ENCODE results near the gene SPATA17. TPM values are rescaled to one million over a fixed set of nuclear protein-coding genes. Genes with fewer than 3 reads are reported as not detected.

Gene SPATA17
- polyA plus RNA-seq, 1 of the 3 experiments (the other 2 are of a cell fraction): 1.2 TPM

DNA sequence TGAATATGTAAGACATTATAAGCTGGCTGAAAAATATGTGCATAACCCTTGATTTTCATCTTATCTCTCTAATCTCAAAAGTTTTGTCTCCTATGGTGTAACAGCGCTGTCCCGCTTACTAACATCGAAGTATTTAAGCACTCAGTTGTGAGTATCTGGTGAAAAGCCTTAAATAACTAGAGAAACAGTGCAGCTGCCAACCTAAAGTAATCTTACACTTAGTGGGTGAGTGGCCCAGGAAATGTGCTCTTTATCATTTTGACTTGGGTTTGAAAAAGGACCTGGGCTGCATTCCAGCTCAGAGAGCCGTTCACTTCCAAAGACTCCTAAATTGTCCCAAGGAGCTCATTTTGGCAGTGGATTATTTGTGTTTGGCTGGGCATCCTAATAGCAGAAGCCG lies 225.9 kb downstream of the SPATA17 start (continued):
- TF ChIP-seq GABPA (IDR thresholded peaks at IDR 0.05; ENCODE audit: low read depth): no peak
- no peak for TF ChIP-seq FOXJ3 (CRISPR knock-in tag; IDR thresholded peaks at IDR 0.05)
- TF ChIP-seq TEAD4 (IDR thresholded peaks at IDR 0.05; ENCODE audit: borderline replicate concordance, insufficient read depth): peak; percentile 90
- TF ChIP-seq, protein P1, sequence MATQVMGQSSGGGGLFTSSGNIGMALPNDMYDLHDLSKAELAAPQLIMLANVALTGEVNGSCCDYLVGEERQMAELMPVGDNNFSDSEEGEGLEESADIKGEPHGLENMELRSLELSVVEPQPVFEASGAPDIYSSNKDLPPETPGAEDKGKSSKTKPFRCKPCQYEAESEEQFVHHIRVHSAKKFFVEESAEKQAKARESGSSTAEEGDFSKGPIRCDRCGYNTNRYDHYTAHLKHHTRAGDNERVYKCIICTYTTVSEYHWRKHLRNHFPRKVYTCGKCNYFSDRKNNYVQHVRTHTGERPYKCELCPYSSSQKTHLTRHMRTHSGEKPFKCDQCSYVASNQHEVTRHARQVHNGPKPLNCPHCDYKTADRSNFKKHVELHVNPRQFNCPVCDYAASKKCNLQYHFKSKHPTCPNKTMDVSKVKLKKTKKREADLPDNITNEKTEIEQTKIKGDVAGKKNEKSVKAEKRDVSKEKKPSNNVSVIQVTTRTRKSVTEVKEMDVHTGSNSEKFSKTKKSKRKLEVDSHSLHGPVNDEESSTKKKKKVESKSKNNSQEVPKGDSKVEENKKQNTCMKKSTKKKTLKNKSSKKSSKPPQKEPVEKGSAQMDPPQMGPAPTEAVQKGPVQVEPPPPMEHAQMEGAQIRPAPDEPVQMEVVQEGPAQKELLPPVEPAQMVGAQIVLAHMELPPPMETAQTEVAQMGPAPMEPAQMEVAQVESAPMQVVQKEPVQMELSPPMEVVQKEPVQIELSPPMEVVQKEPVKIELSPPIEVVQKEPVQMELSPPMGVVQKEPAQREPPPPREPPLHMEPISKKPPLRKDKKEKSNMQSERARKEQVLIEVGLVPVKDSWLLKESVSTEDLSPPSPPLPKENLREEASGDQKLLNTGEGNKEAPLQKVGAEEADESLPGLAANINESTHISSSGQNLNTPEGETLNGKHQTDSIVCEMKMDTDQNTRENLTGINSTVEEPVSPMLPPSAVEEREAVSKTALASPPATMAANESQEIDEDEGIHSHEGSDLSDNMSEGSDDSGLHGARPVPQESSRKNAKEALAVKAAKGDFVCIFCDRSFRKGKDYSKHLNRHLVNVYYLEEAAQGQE (IDR thresholded peaks at IDR 0.05; ENCODE audit: low read depth, low read length): no peak
- peak; percentile 66; the same call in 1 of the 2 replicates for TF ChIP-seq POLR2AphosphoS5 (IDR thresholded peaks at IDR 0.05; ENCODE audit: low read depth, low read length)

DNA sequence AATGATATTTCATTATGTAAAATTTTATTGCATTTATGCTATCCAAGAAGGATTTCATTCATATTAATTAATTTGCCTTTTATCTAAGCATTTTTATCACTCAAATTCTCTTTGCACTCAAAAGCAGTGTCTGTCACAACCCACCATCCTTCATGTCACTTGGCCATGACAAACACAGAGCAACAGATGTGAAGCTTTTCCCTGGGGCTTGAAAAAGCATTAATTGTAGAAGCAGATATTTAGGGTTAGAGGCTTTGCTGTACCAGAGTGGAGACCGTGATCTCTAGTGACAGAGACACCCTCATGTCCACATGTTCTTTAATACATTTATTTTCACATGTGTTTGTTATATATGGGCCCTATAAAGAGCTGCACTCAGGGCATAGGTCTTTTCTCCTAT lies 230.5 kb downstream of the SPATA17 start:
- ChIA-PET POLR2A (no interaction called here), CTCF (no interaction called here)
- TF ChIP-seq CHD2 (IDR thresholded peaks at IDR 0.05; ENCODE audit: low read length, partially characterized antibody) (no peak), GATA2 (CRISPR knock-in tag; IDR thresholded peaks at IDR 0.05) (peak; percentile 40; the same call in 1 of the 2 replicates), EP300 (IDR thresholded peaks at IDR 0.05; ENCODE audit: borderline replicate concordance in 1 of 2, low read depth in 1 of 2, low read length in 1 of 2) (peak in 1 of 2 experiments; percentile 50; a peak in 1 of 4 replicates), RCOR1 (IDR thresholded peaks at IDR 0.05; ENCODE audit: low read length) (peak; percentile 67; the same call in 1 of the 2 replicates), TCF12 (IDR thresholded peaks at IDR 0.05) (no peak), RAD21 (IDR thresholded peaks at IDR 0.05; ENCODE audit: low read length) (no peak), JUND (IDR thresholded peaks at IDR 0.05) (no peak)
- peaks cover 12% of the 10 kb centered on the region; the same call in 1 of the 2 replicates for H3K9me3 ChIP-seq
- H3K27ac ChIP-seq (ENCODE audit: low read depth in 2 of 2, low read length in 1 of 2): no peak overlapping the region
- H4K20me1 ChIP-seq (ENCODE audit: insufficient read depth): no peaks in the 10 kb centered on the region
- peaks cover 11% of the 10 kb centered on the region for H3F3A ChIP-seq (replicated peaks; ENCODE audit: insufficient read depth)
- H3K4me1 ChIP-seq (ENCODE audit: control insufficient read depth in 1 of 2, insufficient read depth in 2 of 2, low read depth in 1 of 2, low read length in 1 of 2): peaks cover 1 to 17% of the 10 kb centered on the region in 2 experiments; a peak in 2 of 4 replicates
- no peaks in the 10 kb centered on the region for H3K9me2 ChIP-seq
- 60% methylated on average over 1 of the region's 1 CpG for WGBS (ENCODE audit: low lambda C conversion rate)
- H3K4me3 ChIP-seq (ENCODE audit: low read depth in 2 of 2, low read length in 1 of 2): no peak overlapping the region
- H3K79me2 ChIP-seq (ENCODE audit: insufficient read depth): no peaks in the 10 kb centered on the region
- no peaks in the 10 kb centered on the region for H3K36me3 ChIP-seq (replicated peaks in 1 of 2; ENCODE audit: control insufficient read depth in 1 of 2, insufficient read depth in 2 of 2, low read length in 1 of 2)
- H2AFZ ChIP-seq (ENCODE audit: low read depth): no peak overlapping the region
- H3K9ac ChIP-seq: no peak overlapping the region
- peak; percentile 6 for DNase-seq
- no peak overlapping the region for H3K4me2 ChIP-seq
- no peaks in the 10 kb centered on the region for H3K27me3 ChIP-seq (ENCODE audit: insufficient read depth)

GRCh38 chr1:217867446-217867995 lies 236.4 kb downstream of the SPATA17 start:
- Histone ChIP-seq H3K4me1 (ENCODE audit: control insufficient read depth in 1 of 2, insufficient read depth in 2 of 2, low read depth in 1 of 2, low read length in 1 of 2) (peaks cover 0 to 14% of the 10 kb centered on the region in 2 experiments; a peak in 1 of 4 replicates), H3K9ac (no peak overlapping the region), H4K20me1 (ENCODE audit: insufficient read depth) (no peaks in the 10 kb centered on the region), H3K27ac (ENCODE audit: low read depth in 2 of 2, low read length in 1 of 2) (peak overlapping the region in 1 of 2 experiments; percentile 34; a peak in 1 of 4 replicates), H3K4me2 (no peak overlapping the region), H3K79me2 (ENCODE audit: insufficient read depth) (no peaks in the 10 kb centered on the region), H3K4me3 (ENCODE audit: low read depth in 2 of 2, low read length in 1 of 2) (no peak overlapping the region), H2AFZ (ENCODE audit: low read depth) (no peak overlapping the region), H3K27me3 (ENCODE audit: insufficient read depth) (no peaks in the 10 kb centered on the region), H3F3A (replicated peaks; ENCODE audit: insufficient read depth) (no peaks in the 10 kb centered on the region), H3K36me3 (replicated peaks in 1 of 2; ENCODE audit: control insufficient read depth in 1 of 2, insufficient read depth in 2 of 2, low read length in 1 of 2) (no peaks in the 10 kb centered on the region), H3K9me3 (no peaks in the 10 kb centered on the region), H3K9me2 (no peaks in the 10 kb centered on the region)
- WGBS (ENCODE audit: low lambda C conversion rate): 63% methylated on average over 3 of the region's 3 CpGs
- TF ChIP-seq EP300 (IDR thresholded peaks at IDR 0.05; ENCODE audit: borderline replicate concordance in 1 of 2, low read depth in 1 of 2, low read length in 1 of 2) (0 out of 4 replicates have a peak, but pooled peaks of 1 of the 2 experiments have one; percentile 11), TAF1 (IDR thresholded peaks at IDR 0.05; ENCODE audit: borderline replicate concordance, low read depth, low read length) (no peak)
- TF ChIP-seq, protein P2, sequence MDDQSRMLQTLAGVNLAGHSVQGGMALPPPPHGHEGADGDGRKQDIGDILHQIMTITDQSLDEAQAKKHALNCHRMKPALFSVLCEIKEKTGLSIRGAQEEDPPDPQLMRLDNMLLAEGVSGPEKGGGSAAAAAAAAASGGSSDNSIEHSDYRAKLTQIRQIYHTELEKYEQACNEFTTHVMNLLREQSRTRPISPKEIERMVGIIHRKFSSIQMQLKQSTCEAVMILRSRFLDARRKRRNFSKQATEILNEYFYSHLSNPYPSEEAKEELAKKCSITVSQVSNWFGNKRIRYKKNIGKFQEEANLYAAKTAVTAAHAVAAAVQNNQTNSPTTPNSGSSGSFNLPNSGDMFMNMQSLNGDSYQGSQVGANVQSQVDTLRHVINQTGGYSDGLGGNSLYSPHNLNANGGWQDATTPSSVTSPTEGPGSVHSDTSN (IDR thresholded peaks at IDR 0.05): no peak
- CTCF ChIA-PET: no interaction called here
- POLR2A ChIA-PET: no interaction called here
- DNase-seq: no peak
